Activated CD4-positive, CD25-positive, alpha-beta regulatory T cell treated with anti-CD3 and anti-CD28 coated beads, Interleukin-2, amount 50 U/mL, for 72 hours (primary cell): ENCODE data around the gene HSP90AA1.
"Not testable (repeated sequence)": the region's sequence is repeated elsewhere in the genome, so short reads cannot be mapped to it uniquely, and the experiment has no call there.

ENCODE experiments used
- DNase-seq: peaks from one replicate; pipeline ENCODE4 v3.0.0; 2021

The HSP90AA1 gene

GRCh38 chr14:102086972-102087761, at the start of gene HSP90AA1:
Gene HSP90AA1 (minus strand): TSS chr14:102087044. CDS start chr14:102086378, 666 bp downstream.
- DNase-seq = peak; percentile 98

- not testable (repeated sequence) for DNase-seq
These were observed 48.6 kb upstream of the HSP90AA1 start for GRCh38 chr14:102135456-102135855.

GRCh38 chr14:102134719-102135118, 47.9 kb upstream of the HSP90AA1 start:
- DNase-seq = not testable (repeated sequence)

- not testable (repeated sequence) for DNase-seq
These were observed 47.2 kb upstream of the HSP90AA1 start for GRCh38 chr14:102134021-102134420.

- DNase-seq = no peak
These were observed 44.9 kb upstream of the HSP90AA1 start for GRCh38 chr14:102131741-102132140.

GRCh38 chr14:102126807-102127455, 40.1 kb upstream of the HSP90AA1 start:
- DNase-seq = no peak

- DNase-seq = no peak
These were observed 38.7 kb upstream of the HSP90AA1 start for GRCh38 chr14:102125546-102125945.

- no peak for DNase-seq
These were observed 37.6 kb upstream of the HSP90AA1 start for GRCh38 chr14:102124419-102124818.

- no peak for DNase-seq
These were observed 34.7 kb upstream of the HSP90AA1 start for GRCh38 chr14:102121567-102121966.

- no peak for DNase-seq
These were observed 34.0 kb upstream of the HSP90AA1 start for GRCh38 chr14:102120888-102121287.

- no peak for DNase-seq
These were observed 31.0 kb upstream of the HSP90AA1 start for GRCh38 chr14:102117852-102118251.

GRCh38 chr14:102116361-102117180, 29.7 kb upstream of the HSP90AA1 start:
- DNase-seq = no peak

- DNase-seq = no peak
These were observed 24.3 kb upstream of the HSP90AA1 start for GRCh38 chr14:102111101-102111500.

- not testable (repeated sequence) for DNase-seq
These were observed 22.5 kb upstream of the HSP90AA1 start for GRCh38 chr14:102109332-102109731.

- no peak for DNase-seq
These were observed 18.5 kb upstream of the HSP90AA1 start for GRCh38 chr14:102105369-102105768.

- no peak for DNase-seq
These were observed 16.3 kb upstream of the HSP90AA1 start for GRCh38 chr14:102103062-102103695.

- no peak for DNase-seq
These were observed 10.7 kb upstream of the HSP90AA1 start for GRCh38 chr14:102097441-102098135.

- DNase-seq = peak; percentile 63
These were observed 9.8 kb upstream of the HSP90AA1 start for GRCh38 chr14:102096569-102097188.

GRCh38 chr14:102095871-102096568, 9.2 kb upstream of the HSP90AA1 start:
- DNase-seq = no peak

- no peak for DNase-seq
These were observed 8.5 kb upstream of the HSP90AA1 start for GRCh38 chr14:102095231-102095870.

- no peak for DNase-seq
These were observed 7.3 kb upstream of the HSP90AA1 start for GRCh38 chr14:102094101-102094500.
